HepG2 (cell line): Measurements from ENCODE around the gene RPL11. TPM values are rescaled to one million over a fixed set of nuclear protein-coding genes. Genes with fewer than 3 reads are reported as not detected.

Experiments used
- ASH2L ChIP-seq: fragments of 300-600, 200-600 bp; sonication (generic); IDR thresholded peaks from 2 replicates; pipeline ENCODE4 v1.7.0; 2017; ENCODE audit warnings: low read depth, mild to moderate bottlenecking, moderate library complexity, mixed read lengths, low read length; ENCODE audit not compliant: insufficient read length
- CCDC6 ChIP-seq: sonication (generic); formaldehyde crosslinking; IDR thresholded peaks from 2 replicates; pipeline ENCODE4 v1.8.1; 2022; ENCODE audit warnings: mild to moderate bottlenecking, missing genetic modification reagents, moderate library complexity
- FOXO1 ChIP-seq: sonication (generic); formaldehyde crosslinking; IDR thresholded peaks from 2 replicates; pipeline ENCODE4 v1.4.0; 2020; ENCODE audit warnings: missing genetic modification reagents
- GABPB1 ChIP-seq: IDR thresholded peaks from 2 replicates; pipeline ENCODE4 v1.6.1; 2016; ENCODE audit warnings: mild to moderate bottlenecking, missing genetic modification reagents, moderate library complexity, missing compliant biosample characterization
- JUND ChIP-seq: sonication (generic); formaldehyde crosslinking; IDR thresholded peaks from 2 replicates; pipeline ENCODE4 v1.8.0; 2022; ENCODE audit warnings: mild to moderate bottlenecking, missing genetic modification reagents
- KLF16 ChIP-seq, 2 experiments: sonication (generic) in 1 of 2; formaldehyde crosslinking in 1 of 2; IDR thresholded peaks; 2 replicates each; pipeline versions ENCODE4 v1.6.1 to v1.8.0; 2016 to 2023; ENCODE audit warnings: missing genetic modification reagents in 2 of 2, missing compliant biosample characterization in 1 of 2
- MED1 ChIP-seq: sonication (generic); formaldehyde crosslinking; IDR thresholded peaks from 2 replicates; pipeline ENCODE4 v1.4.0; 2020; ENCODE audit warnings: missing genetic modification reagents
- PATZ1 ChIP-seq: sonication (generic); formaldehyde crosslinking; IDR thresholded peaks from 2 replicates; pipeline ENCODE4 v1.4.0; 2020; ENCODE audit warnings: missing genetic modification reagents
- PHF5A ChIP-seq: IDR thresholded peaks from one replicate; pipeline ENCODE4 v1.6.1; 2018; ENCODE audit warnings: low read depth, missing genetic modification reagents; ENCODE audit not compliant: unreplicated experiment
- POGK ChIP-seq: sonication (generic); formaldehyde crosslinking; conservative IDR thresholded peaks from 2 replicates; pipeline ENCODE4 v1.8.0; 2022; ENCODE audit warnings: mild to moderate bottlenecking, moderate library complexity, missing genetic modification reagents
- TOE1 ChIP-seq: sonication (generic); formaldehyde crosslinking; IDR thresholded peaks from 2 replicates; pipeline ENCODE4 v1.4.0; 2020; ENCODE audit warnings: mild to moderate bottlenecking, missing genetic modification reagents
- ZFAT ChIP-seq: sonication (generic); formaldehyde crosslinking; conservative IDR thresholded peaks from 2 replicates; pipeline ENCODE4 v1.8.1; 2023; ENCODE audit warnings: missing genetic modification reagents, inconsistent platforms
- ZFP91 ChIP-seq: sonication (generic); formaldehyde crosslinking; IDR thresholded peaks from 2 replicates; pipeline ENCODE4 v1.9.0; 2022; ENCODE audit warnings: missing genetic modification reagents, mild to moderate bottlenecking, borderline replicate concordance
- ZNF383 ChIP-seq: sonication (generic); formaldehyde crosslinking; IDR thresholded peaks from 2 replicates; pipeline ENCODE4 v1.4.0; 2020; ENCODE audit warnings: missing genetic modification reagents, mild to moderate bottlenecking, borderline replicate concordance
- polyA plus RNA-seq, 8 experiments: library from polyadenylated mRNA; depleted of rRNA in 3 of 8; stranded (reverse) in 7 of 8; unstranded in 1 of 8; fragments of >200 nt; fragmentation: Illumina TruSeq in 4 of 8; extraction: Trizol in 4 of 8; gene quantifications; 2 replicates each; pipeline versions ENCODE4 v1.2.1 to v1.2.3, GENCODE V29; 2011 to 2016; ENCODE audit warnings: low read depth in 4 of 8, missing spikeins in 1 of 8, mixed read lengths in 1 of 8; ENCODE audit not compliant: insufficient read depth in 1 of 8
- total RNA-seq, 5 experiments: library from RNA; depleted of rRNA; stranded (reverse); fragments of >200 nt; fragmentation: Illumina TruSeq; extraction: Trizol; gene quantifications; 2 replicates each; pipeline ENCODE4 v1.2.3, GENCODE V29; 2016; ENCODE audit warnings: low read depth in 1 of 5
- TF ChIP-seq, protein P1 (sequence below): sonication (generic); formaldehyde crosslinking; IDR thresholded peaks from 2 replicates; pipeline ENCODE4 v1.5.0; 2020; ENCODE audit warnings: missing genetic modification reagents
- TF ChIP-seq, protein P2 (sequence below): sonication (generic); formaldehyde crosslinking; IDR thresholded peaks from 2 replicates; pipeline ENCODE4 v1.4.0; 2020; ENCODE audit warnings: missing genetic modification reagents, borderline replicate concordance
- TF ChIP-seq, protein P3 (sequence below): IDR thresholded peaks from 2 replicates; pipeline ENCODE4 v1.6.1; 2016; ENCODE audit warnings: missing biosample characterization, missing genetic modification reagents, low read depth

Gene RPL11
- total and polyA plus RNA-seq, 2 of the 13 experiments (the other 11 are each of a cell fraction or from before 2014, with no cell fraction given) = 1,682 to 2,010 TPM

DNA sequence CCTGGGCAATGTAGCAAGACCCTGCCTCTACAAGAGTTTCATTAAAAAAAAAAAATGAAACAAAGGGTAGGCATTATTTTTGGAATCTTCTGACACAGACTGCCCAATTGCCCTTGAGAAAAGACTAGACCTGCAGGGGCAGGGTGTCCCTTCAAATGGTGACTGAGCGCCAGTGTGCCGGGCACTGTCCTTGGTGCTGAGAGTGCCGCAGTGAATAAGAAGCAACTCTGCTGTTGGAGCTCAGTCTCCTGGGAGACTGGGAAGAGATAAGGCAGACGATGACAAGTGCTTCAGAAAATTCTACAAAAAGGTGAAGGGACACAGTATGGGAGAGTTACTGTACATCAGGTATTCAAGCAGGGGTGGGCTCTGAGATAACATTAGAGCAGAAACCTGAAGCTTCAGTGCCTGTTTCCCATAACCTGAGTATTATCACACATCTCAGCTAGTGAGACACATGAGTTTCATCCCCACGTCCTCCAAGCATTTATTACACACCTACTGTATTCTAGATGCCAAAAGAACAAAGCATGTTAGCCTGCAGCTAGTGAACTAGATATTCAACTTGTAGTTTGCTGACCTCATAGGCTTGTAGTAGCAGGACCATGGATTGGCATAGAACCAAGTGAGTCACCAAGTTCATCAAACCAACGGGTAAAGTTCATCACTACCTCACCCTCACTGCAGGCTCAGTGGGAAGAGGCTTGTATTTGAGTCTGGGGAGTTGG lies 18.4 kb upstream of the RPL11 start (continued):
- 0 out of 2 replicates have a peak, but pooled peaks have one; percentile 33 for TF ChIP-seq PATZ1 (CRISPR knock-in tag)
- TF ChIP-seq, protein P1, sequence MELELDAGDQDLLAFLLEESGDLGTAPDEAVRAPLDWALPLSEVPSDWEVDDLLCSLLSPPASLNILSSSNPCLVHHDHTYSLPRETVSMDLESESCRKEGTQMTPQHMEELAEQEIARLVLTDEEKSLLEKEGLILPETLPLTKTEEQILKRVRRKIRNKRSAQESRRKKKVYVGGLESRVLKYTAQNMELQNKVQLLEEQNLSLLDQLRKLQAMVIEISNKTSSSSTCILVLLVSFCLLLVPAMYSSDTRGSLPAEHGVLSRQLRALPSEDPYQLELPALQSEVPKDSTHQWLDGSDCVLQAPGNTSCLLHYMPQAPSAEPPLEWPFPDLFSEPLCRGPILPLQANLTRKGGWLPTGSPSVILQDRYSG = 0 out of 2 replicates have a peak, but pooled peaks have one; percentile 82
- no peak for TF ChIP-seq ZFP91 (CRISPR knock-in tag)
- TF ChIP-seq CCDC6 (CRISPR knock-in tag) = no peak
- TF ChIP-seq, protein P2, sequence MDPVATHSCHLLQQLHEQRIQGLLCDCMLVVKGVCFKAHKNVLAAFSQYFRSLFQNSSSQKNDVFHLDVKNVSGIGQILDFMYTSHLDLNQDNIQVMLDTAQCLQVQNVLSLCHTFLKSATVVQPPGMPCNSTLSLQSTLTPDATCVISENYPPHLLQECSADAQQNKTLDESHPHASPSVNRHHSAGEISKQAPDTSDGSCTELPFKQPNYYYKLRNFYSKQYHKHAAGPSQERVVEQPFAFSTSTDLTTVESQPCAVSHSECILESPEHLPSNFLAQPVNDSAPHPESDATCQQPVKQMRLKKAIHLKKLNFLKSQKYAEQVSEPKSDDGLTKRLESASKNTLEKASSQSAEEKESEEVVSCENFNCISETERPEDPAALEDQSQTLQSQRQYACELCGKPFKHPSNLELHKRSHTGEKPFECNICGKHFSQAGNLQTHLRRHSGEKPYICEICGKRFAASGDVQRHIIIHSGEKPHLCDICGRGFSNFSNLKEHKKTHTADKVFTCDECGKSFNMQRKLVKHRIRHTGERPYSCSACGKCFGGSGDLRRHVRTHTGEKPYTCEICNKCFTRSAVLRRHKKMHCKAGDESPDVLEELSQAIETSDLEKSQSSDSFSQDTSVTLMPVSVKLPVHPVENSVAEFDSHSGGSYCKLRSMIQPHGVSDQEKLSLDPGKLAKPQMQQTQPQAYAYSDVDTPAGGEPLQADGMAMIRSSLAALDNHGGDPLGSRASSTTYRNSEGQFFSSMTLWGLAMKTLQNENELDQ = peak; percentile 90; the same call in 1 of the 2 replicates
- TF ChIP-seq FOXO1 (CRISPR knock-in tag) = no peak
- TF ChIP-seq GABPB1 (CRISPR knock-in tag) = no peak
- TF ChIP-seq ZFAT (CRISPR knock-in tag) = no peak
- no peak for TF ChIP-seq PHF5A (CRISPR knock-in tag)
- TF ChIP-seq KLF16 (CRISPR knock-in tag; IDR thresholded peaks at IDR 0.05) = peak in 1 of 2 experiments; percentile 87; a peak in 2 of 4 replicates
- TF ChIP-seq JUND = no peak
- peak; percentile 48; the same call in 1 of the 2 replicates for TF ChIP-seq MED1 (CRISPR knock-in tag)
- 0 out of 2 replicates have a peak, but pooled peaks have one; percentile 41 for TF ChIP-seq POGK
- no peak for TF ChIP-seq ZNF383 (CRISPR knock-in tag)
- TF ChIP-seq ASH2L = no peak
- TF ChIP-seq, protein P3, sequence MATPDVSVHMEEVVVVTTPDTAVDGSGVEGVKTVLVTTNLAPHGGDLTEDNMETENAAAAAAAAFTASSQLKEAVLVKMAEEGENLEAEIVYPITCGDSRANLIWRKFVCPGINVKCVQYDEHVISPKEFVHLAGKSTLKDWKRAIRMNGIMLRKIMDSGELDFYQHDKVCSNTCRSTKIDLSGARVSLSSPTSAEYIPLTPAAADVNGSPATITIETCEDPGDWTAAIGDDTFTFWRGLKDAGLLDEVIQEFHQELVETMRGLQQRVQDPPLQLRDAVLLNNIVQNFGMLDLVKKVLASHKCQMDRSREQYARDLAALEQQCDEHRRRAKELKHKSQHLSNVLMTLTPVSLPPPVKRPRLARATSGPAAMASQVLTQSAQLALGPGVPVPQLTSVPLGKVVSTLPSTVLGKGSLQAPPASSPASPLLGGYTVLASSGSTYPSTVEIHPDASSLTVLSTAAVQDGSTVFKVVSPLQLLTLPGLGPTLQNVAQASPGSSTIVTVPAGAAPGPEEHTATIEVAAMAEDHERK = no peak
- no peak for TF ChIP-seq TOE1 (CRISPR knock-in tag)
